Kidney epithelial cell (primary cell): ENCODE measurements around the gene STX1B. TPM values are rescaled to one million over a fixed set of nuclear protein-coding genes. Genes with fewer than 3 reads are reported as not detected.

Experiments used
- DNase-seq: peaks from one replicate; pipeline ENCODE4 v3.0.0-alpha.2; 2010; ENCODE audit warnings: low read depth
- H3K27me3 ChIP-seq: 2 replicates; pipeline ENCODE4 v1.6.0; 2011; ENCODE audit warnings: low read length; ENCODE audit not compliant: control insufficient read depth, insufficient read depth
- H3K36me3 ChIP-seq: 2 replicates; pipeline ENCODE4 v1.5.1; 2011; ENCODE audit warnings: low read length; ENCODE audit not compliant: control insufficient read depth, insufficient read depth
- H3K4me3 ChIP-seq: 2 replicates; pipeline ENCODE4 v1.5.1; 2011; ENCODE audit warnings: low read depth, mild to moderate bottlenecking, control low read depth, low read length
- CTCF ChIP-seq: IDR thresholded peaks from 2 replicates; pipeline ENCODE4 v1.5.1; 2011; ENCODE audit warnings: mild to moderate bottlenecking, moderate library complexity, low read length, control low read depth, inconsistent platforms; ENCODE audit not compliant: insufficient read depth, poor library complexity, severe bottlenecking
- total RNA-seq: library from RNA; depleted of rRNA; stranded (reverse); fragments of >200 nt; gene quantifications from 2 replicates; pipeline ENCODE4 v1.2.3, GENCODE V29; 2015

STX1B gene
- total RNA-seq, 1 donor from 2014 or later, result 0.29 TPM

DNA sequence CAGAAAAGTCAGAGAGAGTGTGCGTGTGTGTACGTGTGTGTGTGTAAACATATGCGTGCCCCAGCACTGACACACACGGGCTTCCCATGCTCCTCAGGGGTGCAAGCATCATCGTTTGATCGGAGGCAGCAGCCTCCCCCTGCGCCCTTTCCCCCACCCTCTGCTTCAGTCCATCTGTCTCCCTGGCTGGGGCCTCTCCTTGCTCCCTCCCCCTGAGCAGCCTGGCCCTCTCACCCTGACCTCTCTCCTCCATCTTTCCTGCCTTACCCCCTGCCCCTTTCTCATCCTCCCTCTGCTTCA lies 4.4 kb downstream of the STX1B start:
- no peak overlapping the region for H3K4me3 ChIP-seq
- DNase-seq, result no peak
- peaks cover 4% of the 10 kb centered on the region for H3K27me3 ChIP-seq
- H3K36me3 ChIP-seq, result no peaks in the 10 kb centered on the region
- TF ChIP-seq CTCF, result no peak

DNA sequence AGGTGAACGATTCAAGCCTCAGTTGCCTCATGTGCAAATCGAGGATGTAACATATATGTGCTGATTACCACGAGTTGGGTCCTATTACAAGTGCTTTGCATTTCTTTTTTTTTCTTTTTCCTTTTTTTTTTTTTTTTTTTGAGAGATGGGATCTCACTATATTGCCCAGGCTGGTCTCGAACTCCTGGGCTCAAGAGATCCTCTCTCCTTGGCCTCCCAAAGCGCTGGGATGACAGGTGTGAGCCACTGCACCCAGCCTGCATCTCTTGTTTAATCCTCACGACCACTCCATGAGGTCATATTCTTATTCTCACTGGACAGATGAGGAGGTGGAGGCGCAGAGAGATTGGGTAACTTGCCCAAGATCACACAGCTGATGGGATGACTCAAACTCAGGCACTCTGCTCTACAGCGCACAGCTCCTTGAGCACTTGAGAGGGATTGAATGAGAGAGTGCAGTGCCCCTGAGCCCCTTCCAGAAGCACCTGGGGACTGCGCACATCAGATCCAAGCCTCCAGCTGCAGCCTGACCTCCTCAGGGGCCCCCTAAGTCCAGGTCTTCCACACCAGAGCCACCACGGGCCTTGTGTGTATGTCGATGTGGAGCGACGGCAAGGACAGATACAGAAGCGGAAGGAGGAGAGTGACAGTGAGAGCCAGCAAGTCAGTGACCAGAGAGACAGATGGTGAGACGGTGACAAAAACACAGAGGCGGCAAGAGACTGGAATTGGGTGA lies 4.9 kb downstream of the STX1B start:
- peaks cover 3% of the 10 kb centered on the region for H3K27me3 ChIP-seq
- no peak for DNase-seq
- no peak overlapping the region for H3K4me3 ChIP-seq
- H3K36me3 ChIP-seq, result no peaks in the 10 kb centered on the region
- TF ChIP-seq CTCF, result no peak

- Histone ChIP-seq H3K27me3 (peaks cover 3% of the 10 kb centered on the region), H3K36me3 (no peaks in the 10 kb centered on the region), H3K4me3 (no peak overlapping the region)
- no peak for DNase-seq
- TF ChIP-seq CTCF, result no peak
These were observed 5.8 kb downstream of the STX1B start for GRCh38 chr16:31004658-31005057.

- H3K27me3 ChIP-seq, result peaks cover 3% of the 10 kb centered on the region
- no peak overlapping the region for H3K4me3 ChIP-seq
- no peak for TF ChIP-seq CTCF
- no peaks in the 10 kb centered on the region for H3K36me3 ChIP-seq
- no peak for DNase-seq
These were observed 6.7 kb downstream of the STX1B start for GRCh38 chr16:31003744-31004143.

- Histone ChIP-seq H3K4me3 (no peak overlapping the region), H3K27me3 (peaks cover 3% of the 10 kb centered on the region), H3K36me3 (no peaks in the 10 kb centered on the region)
- no peak for TF ChIP-seq CTCF
- no peak for DNase-seq
These were observed 7.5 kb downstream of the STX1B start for GRCh38 chr16:31002862-31003341.

GRCh38 chr16:31002250-31002700 lies 8.2 kb downstream of the STX1B start:
- Histone ChIP-seq H3K36me3 (no peaks in the 10 kb centered on the region), H3K4me3 (no peak overlapping the region), H3K27me3 (peaks cover 3% of the 10 kb centered on the region)
- TF ChIP-seq CTCF, result no peak
- no peak for DNase-seq
